PC-3 (cell line): Measurements from ENCODE around the gene C1QL3.

Experiments
- CTCF ChIP-seq: fragments of 300-600 bp; sonication (generic); conservative IDR thresholded peaks from 2 replicates; pipeline ENCODE4 v1.5.1; 2017; ENCODE audit warnings: antibody characterized with exemption, low read depth, mild to moderate bottlenecking, low read length
- EZH2 ChIP-seq: fragments of 300-600 bp; sonication (generic); IDR thresholded peaks from one replicate; pipeline ENCODE4 v1.6.1; 2017; ENCODE audit warnings: antibody characterized with exemption, mild to moderate bottlenecking, low read length; ENCODE audit not compliant: unreplicated experiment

- TF ChIP-seq EZH2 (no peak), CTCF (no peak)
Measured at GRCh38 chr10:16529853-16530252, 8.2 kb upstream of the C1QL3 start.
